Liver (tissue), 3 donors: ENCODE data around the gene YOD1.

Source experiments
- CTCF ChIP-seq: fragments of 150-350 bp; IDR thresholded peaks from 2 replicates; pipeline ENCODE4 v1.5.1; 2017; ENCODE audit warnings: improper control_type of control experiment, low read depth, low read length; ENCODE audit not compliant: missing input control
- FOXA1 ChIP-seq: IDR thresholded peaks from 2 replicates; pipeline ENCODE4 v1.6.1; 2016; ENCODE audit warnings: antibody characterized with exemption
- JUND ChIP-seq, 2 donors: IDR thresholded peaks; 2 replicates each; pipeline ENCODE4 v1.6.1; 2016; ENCODE audit warnings: antibody characterized with exemption in 2 of 2
- NR2F2 ChIP-seq: IDR thresholded peaks from 2 replicates; pipeline ENCODE4 v1.6.1; 2016; ENCODE audit warnings: antibody characterized with exemption
- REST ChIP-seq: IDR thresholded peaks from 2 replicates; pipeline ENCODE4 v1.6.1; 2016; ENCODE audit warnings: antibody characterized with exemption, mild to moderate bottlenecking
- TAF1 ChIP-seq: conservative IDR thresholded peaks from 2 replicates; pipeline ENCODE4 v1.6.1; 2016; ENCODE audit warnings: antibody characterized with exemption, mild to moderate bottlenecking
- YY1 ChIP-seq: IDR thresholded peaks from 2 replicates; pipeline ENCODE4 v1.6.1; 2016; ENCODE audit warnings: antibody characterized with exemption, mild to moderate bottlenecking
- donor health status: healthy.
- donor health status: healthy.

GRCh38 chr1:207070811-207071210 is 19.8 kb upstream of the YOD1 start:
- TF ChIP-seq CTCF = no peak
- no peak for TF ChIP-seq TAF1
- no peak for TF ChIP-seq REST
- TF ChIP-seq NR2F2 = no peak
- TF ChIP-seq YY1 = no peak
- TF ChIP-seq FOXA1 = no peak
- no peak for TF ChIP-seq JUND (IDR thresholded peaks at IDR 0.05)
